GM12801 (cell line): ENCODE data around the gene DPEP3.

Experiments
- CTCF ChIP-seq: IDR thresholded peaks from one replicate; pipeline ENCODE4 v1.5.1; 2011; ENCODE audit warnings: control low read depth; ENCODE audit not compliant: insufficient read length; ENCODE audit errors: extremely low read depth

DPEP3 gene

GRCh38 chr16:68015681-68016080 is 35.4 kb upstream of the DPEP3 start, which contains the start of gene DPEP2NB:
Gene DPEP2NB, minus strand, starts transcription at chr16:68015911. Its CDS starts 141 bp downstream, at chr16:68015770.
- TF ChIP-seq CTCF, result no peak

- TF ChIP-seq CTCF, result no peak
Observed at GRCh38 chr16:68013440-68013839, 33.1 kb upstream of the DPEP3 start.

GRCh38 chr16:68009157-68009735 is 28.9 kb upstream of the DPEP3 start:
- no peak for TF ChIP-seq CTCF

GRCh38 chr16:68005786-68006286 is 25.5 kb upstream of the DPEP3 start:
- no peak for TF ChIP-seq CTCF

GRCh38 chr16:68005211-68005610 is 24.9 kb upstream of the DPEP3 start:
- no peak for TF ChIP-seq CTCF

GRCh38 chr16:68003031-68003430 is 22.7 kb upstream of the DPEP3 start:
- no peak for TF ChIP-seq CTCF

- no peak for TF ChIP-seq CTCF
Observed at GRCh38 chr16:68000450-68000849, 20.2 kb upstream of the DPEP3 start.

GRCh38 chr16:67999985-68000384 is 19.7 kb upstream of the DPEP3 start:
- TF ChIP-seq CTCF, result no peak
